ENCODE measurements around the gene PRIMPOL.

PRIMPOL gene

GRCh38 chr4:184728858-184729257 lies 79.3 kb downstream of the PRIMPOL start:
- H3K79me2 ChIP-seq (ENCODE audit: insufficient read depth, low read length): peaks cover 39% of the 10 kb centered on the region
- H3K4me2 ChIP-seq (ENCODE audit: low read length): no peak overlapping the region
- peaks cover 80% of the 10 kb centered on the region for H3K36me3 ChIP-seq (ENCODE audit: insufficient read depth, low read length)

GRCh38 chr4:184729946-184730345 lies 80.4 kb downstream of the PRIMPOL start:
- Histone ChIP-seq H3K36me3 (ENCODE audit: insufficient read depth, low read length) (peaks cover 70% of the 10 kb centered on the region), H3K9me2 (ENCODE audit: low read depth, low read length) (no peaks in the 10 kb centered on the region), H3K4me1 (ENCODE audit: insufficient read depth, low read length, severe bottlenecking) (peaks cover 61% of the 10 kb centered on the region), H3K4me3 (ENCODE audit: low read depth, low read length, poor library complexity, severe bottlenecking) (no peak overlapping the region), H3K9ac (ENCODE audit: low read length) (no peak overlapping the region), H3K9me3 (ENCODE audit: low read length) (0 out of 2 replicates have a peak, but pooled peaks cover 4% of the 10 kb centered on the region), H3K4me2 (ENCODE audit: low read length) (peak overlapping the region; percentile 75; the same call in 1 of the 2 replicates), H3K79me2 (ENCODE audit: insufficient read depth, low read length) (peaks cover 39% of the 10 kb centered on the region), H2AFZ (ENCODE audit: low read length) (no peak overlapping the region), H3F3A (ENCODE audit: insufficient read depth, low read length) (no peaks in the 10 kb centered on the region), H4K20me1 (ENCODE audit: insufficient read depth, low read length) (no peaks in the 10 kb centered on the region), H3K27ac (ENCODE audit: low read depth, low read length, poor library complexity, severe bottlenecking) (no peak overlapping the region), H3K27me3 (ENCODE audit: insufficient read depth, low read length) (no peaks in the 10 kb centered on the region)
- TF ChIP-seq EZH2 (IDR thresholded peaks at IDR 0.05; ENCODE audit: borderline replicate concordance, low read length) (no peak), CTCF (IDR thresholded peaks at IDR 0.05; ENCODE audit: low read length) (no peak)

More at GRCh38 chr4:184728858-184729257, 79.3 kb downstream of the PRIMPOL start:
- no peak for TF ChIP-seq EZH2 (IDR thresholded peaks at IDR 0.05; ENCODE audit: borderline replicate concordance, low read length)
- no peak for TF ChIP-seq CTCF (IDR thresholded peaks at IDR 0.05; ENCODE audit: low read length)
- Histone ChIP-seq H3K9ac (ENCODE audit: low read length) (no peak overlapping the region), H3K9me3 (ENCODE audit: low read length) (0 out of 2 replicates have a peak, but pooled peaks cover 4% of the 10 kb centered on the region), H3K9me2 (ENCODE audit: low read depth, low read length) (no peaks in the 10 kb centered on the region), H2AFZ (ENCODE audit: low read length) (no peak overlapping the region), H3F3A (ENCODE audit: insufficient read depth, low read length) (no peaks in the 10 kb centered on the region), H3K27me3 (ENCODE audit: insufficient read depth, low read length) (no peaks in the 10 kb centered on the region), H3K4me3 (ENCODE audit: low read depth, low read length, poor library complexity, severe bottlenecking) (no peak overlapping the region), H3K4me1 (ENCODE audit: insufficient read depth, low read length, severe bottlenecking) (peaks cover 54% of the 10 kb centered on the region), H4K20me1 (ENCODE audit: insufficient read depth, low read length) (no peaks in the 10 kb centered on the region), H3K27ac (ENCODE audit: low read depth, low read length, poor library complexity, severe bottlenecking) (peak overlapping the region; percentile 1)

- Histone ChIP-seq H3K27ac (ENCODE audit: low read depth, low read length, poor library complexity, severe bottlenecking) (no peak overlapping the region), H3K9ac (ENCODE audit: low read length) (no peak overlapping the region), H3F3A (ENCODE audit: insufficient read depth, low read length) (no peaks in the 10 kb centered on the region), H3K9me3 (ENCODE audit: low read length) (0 out of 2 replicates have a peak, but pooled peaks cover 4% of the 10 kb centered on the region), H3K36me3 (ENCODE audit: insufficient read depth, low read length) (peaks cover 58% of the 10 kb centered on the region), H3K4me2 (ENCODE audit: low read length) (peak overlapping the region; percentile 75), H3K27me3 (ENCODE audit: insufficient read depth, low read length) (no peaks in the 10 kb centered on the region), H2AFZ (ENCODE audit: low read length) (no peak overlapping the region), H3K79me2 (ENCODE audit: insufficient read depth, low read length) (peaks cover 39% of the 10 kb centered on the region), H4K20me1 (ENCODE audit: insufficient read depth, low read length) (no peaks in the 10 kb centered on the region), H3K4me1 (ENCODE audit: insufficient read depth, low read length, severe bottlenecking) (peaks cover 64% of the 10 kb centered on the region), H3K9me2 (ENCODE audit: low read depth, low read length) (no peaks in the 10 kb centered on the region), H3K4me3 (ENCODE audit: low read depth, low read length, poor library complexity, severe bottlenecking) (peak overlapping the region; percentile 76)
- TF ChIP-seq EZH2 (IDR thresholded peaks at IDR 0.05; ENCODE audit: borderline replicate concordance, low read length) (no peak), CTCF (IDR thresholded peaks at IDR 0.05; ENCODE audit: low read length) (no peak)
These were observed 81.5 kb downstream of the PRIMPOL start for GRCh38 chr4:184731056-184731455.

Data from OCI-LY1 (cell line).